Stimulated activated CD8-positive, alpha-beta memory T cell treated with anti-CD3 and anti-CD28 coated beads, Interleukin-4, amount 100 ng/mL, for 24 hours (primary cell): ENCODE measurements around the gene NGF.

Experiments
- DNase-seq: peaks from one replicate; pipeline ENCODE4 v3.0.0-alpha.2; 2020; ENCODE audit warnings: low read depth

NGF gene

GRCh38 chr1:115237023-115237422, 101.0 kb downstream of the NGF start:
- DNase-seq: no peak
